SH-SY5Y (cell line): ENCODE measurements around the gene PPP2R2C.

Experiments used
- GATA2 ChIP-seq: IDR thresholded peaks from 2 replicates; pipeline ENCODE4 v1.6.1; 2011; ENCODE audit warnings: mild to moderate bottlenecking, low read depth, low read length
- GATA3 ChIP-seq: IDR thresholded peaks from 2 replicates; pipeline ENCODE4 v1.6.1; 2011; ENCODE audit warnings: low read depth, mild to moderate bottlenecking, low read length, moderate library complexity

- TF ChIP-seq GATA2 (no peak), GATA3 (no peak)
Measured at GRCh38 chr4:6371812-6372211, 100.6 kb downstream of the PPP2R2C start.
